Superior temporal gyrus (tissue), 1 donor: ENCODE results near the gene ZNF587.
A peak's percentile ranks its signal among the peaks of the same experiment; 100 is the strongest.
"Not testable (repeated sequence)": the region's sequence is repeated elsewhere in the genome, so short reads cannot be mapped to it uniquely, and the experiment has no call there.

Experiments
- DNase-seq: peaks from one replicate; pipeline ENCODE4 v3.0.0-alpha.2; 2016; ENCODE audit errors: extremely low spot score

Gene ZNF587

DNA sequence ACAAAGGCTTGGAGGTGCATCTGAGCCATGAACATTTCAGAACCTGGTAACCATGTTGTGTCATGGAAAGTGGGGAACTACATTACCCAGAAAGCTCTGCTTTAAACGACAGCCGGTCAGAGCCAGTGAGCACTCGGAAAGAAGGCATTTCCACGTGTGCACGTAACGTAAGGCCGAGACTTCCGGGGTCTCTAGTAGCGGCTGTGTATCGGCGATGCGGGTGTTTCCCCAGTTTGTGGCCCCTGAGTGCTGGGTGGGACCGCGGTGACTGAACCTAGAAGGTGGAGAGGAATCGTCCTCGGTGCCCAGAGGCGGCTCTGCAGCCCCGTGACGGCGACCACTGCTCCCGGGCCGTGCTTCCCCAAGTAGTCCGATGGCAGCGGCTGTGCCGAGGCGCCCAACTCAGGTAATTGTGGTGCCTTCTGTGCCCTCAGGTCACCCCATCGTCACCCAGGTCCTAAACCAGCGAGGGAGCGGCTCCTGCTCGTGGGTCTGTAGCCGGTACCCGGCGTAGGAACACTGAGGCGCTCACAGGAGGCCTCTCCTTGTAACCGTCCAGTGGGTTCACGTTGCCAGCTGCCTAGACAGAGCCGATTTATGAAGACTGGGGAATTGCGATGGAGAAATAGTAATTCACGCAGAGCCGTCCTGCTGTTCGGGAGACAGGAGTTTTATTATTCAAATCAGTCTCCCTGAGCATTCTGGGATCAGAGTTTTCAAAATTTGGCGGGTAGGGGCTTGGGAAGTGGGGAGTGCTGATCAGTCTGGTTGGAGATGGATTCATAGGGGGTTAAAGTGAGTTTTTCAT, at the start of gene ZNF587:
TSS of gene ZNF587 (plus strand) at position 194 of the 808 bp plus-strand sequence. CDS start at position 374, 180 bp downstream.
- peak; percentile 93 for DNase-seq

- DNase-seq, result no peak
These were observed 49.0 kb upstream of the ZNF587 start for GRCh38 chr19:57800696-57801095.

DNA sequence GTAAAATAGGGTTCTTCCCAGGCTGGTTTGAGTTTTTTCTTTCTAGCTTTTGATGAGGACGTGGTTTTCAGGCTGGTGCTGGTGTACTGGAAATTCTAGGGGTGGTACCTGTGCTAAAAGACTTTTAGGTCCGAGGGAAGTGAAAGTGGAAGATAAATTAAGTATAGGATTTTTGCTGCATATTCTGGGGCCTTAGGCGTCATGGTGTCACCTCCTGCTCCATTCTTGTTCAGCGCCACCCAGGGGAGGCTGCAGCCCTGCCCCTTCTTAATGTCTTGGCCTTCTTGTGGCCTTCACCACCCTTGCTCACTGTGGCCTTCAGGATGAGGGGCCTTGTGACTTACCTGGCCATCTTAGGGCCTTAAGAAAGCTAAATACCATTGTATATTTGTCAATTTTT, 47.4 kb upstream of the ZNF587 start:
- no peak for DNase-seq

DNA sequence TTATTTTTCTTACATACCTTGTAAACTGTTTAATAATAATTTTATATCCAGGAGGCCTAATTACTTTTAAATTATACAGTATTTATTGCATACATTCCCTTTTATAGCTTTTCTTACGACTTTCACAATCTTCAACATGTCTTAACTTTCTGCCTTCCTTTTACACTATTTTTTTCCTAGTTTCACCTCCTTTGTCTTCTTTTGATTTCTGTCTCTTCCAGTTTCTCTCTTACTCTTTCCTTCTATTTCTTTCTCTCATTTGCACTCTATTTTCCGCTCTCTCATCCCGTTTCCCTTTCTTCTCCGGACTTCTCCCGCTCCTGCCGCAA, 46.4 kb upstream of the ZNF587 start:
- DNase-seq, result no peak

DNA sequence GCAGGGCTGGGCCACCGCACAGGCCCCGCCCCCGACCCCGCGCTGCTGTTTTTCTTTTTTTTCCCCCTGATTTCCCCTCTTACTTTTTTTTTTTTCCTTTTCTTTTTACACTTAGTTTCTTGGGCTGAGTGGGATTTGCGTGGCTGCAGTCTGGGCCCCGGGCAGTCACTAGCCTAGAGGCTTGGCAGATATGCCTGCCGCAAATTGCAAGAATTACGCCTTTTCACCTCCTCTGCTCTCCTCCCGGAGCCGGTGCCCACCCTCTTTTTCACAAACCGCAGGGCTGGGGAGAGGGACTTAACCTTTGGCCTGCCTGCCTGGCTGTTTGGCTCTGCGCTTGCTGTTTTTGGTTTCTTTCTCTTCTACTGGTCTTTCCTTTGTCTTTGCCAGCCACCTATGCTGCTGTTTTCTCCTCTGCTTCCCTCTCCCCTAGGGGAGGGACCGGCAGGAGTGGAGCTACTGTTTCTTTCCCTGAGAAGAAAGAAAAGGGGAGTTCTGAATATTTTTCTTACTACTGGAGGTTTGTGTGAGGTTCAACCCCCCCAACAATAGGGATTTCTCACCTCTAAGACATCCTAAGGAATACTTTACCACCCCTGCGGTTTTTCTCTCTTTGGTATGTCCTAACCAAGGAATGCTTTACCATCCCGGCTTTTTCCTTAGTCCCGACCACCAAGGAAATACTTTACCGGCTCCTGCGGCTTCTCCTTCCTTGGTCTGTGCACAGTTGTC, 45.9 kb upstream of the ZNF587 start:
- DNase-seq, result peak; percentile 33

DNA sequence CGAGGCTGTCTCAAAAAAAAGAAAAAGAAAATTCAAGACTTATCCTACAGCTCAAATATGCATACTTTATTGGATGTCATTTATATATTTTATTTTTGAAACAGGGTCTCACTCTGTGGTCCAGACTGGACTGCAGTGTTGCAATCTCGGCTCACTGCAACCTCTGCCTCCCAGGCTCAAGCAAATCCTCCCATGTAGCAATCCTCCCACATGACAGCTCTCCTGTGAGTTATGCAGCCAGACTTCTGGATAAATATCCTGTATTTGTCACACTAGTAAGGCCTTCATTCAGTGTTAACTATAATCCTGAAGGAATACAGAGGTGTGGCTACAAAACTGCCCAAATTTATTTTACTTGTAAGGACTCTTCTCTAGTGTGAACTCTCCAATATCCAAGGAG, 42.1 kb upstream of the ZNF587 start:
- no peak for DNase-seq

- not testable (repeated sequence) for DNase-seq
These were observed 39.0 kb upstream of the ZNF587 start for GRCh38 chr19:57810410-57811295.

DNA sequence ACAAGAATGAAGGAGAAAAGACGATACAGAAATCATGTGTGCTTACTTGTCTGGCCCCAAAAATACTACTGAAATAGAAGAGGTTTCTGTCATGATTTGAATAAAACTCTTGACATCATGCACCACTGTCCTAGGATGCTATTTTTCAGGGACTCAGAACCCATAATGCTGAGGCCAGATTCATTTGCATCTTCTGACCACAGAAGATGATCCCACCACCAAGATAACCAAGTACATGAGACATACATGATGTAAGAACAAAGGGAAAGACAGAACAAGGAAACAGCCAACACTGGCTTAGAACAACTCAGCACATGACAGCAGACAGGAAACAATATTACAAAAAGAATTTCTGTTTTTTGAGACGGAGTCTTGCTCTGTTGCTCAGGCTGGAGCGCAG, 37.4 kb upstream of the ZNF587 start:
- DNase-seq, result no peak

DNA sequence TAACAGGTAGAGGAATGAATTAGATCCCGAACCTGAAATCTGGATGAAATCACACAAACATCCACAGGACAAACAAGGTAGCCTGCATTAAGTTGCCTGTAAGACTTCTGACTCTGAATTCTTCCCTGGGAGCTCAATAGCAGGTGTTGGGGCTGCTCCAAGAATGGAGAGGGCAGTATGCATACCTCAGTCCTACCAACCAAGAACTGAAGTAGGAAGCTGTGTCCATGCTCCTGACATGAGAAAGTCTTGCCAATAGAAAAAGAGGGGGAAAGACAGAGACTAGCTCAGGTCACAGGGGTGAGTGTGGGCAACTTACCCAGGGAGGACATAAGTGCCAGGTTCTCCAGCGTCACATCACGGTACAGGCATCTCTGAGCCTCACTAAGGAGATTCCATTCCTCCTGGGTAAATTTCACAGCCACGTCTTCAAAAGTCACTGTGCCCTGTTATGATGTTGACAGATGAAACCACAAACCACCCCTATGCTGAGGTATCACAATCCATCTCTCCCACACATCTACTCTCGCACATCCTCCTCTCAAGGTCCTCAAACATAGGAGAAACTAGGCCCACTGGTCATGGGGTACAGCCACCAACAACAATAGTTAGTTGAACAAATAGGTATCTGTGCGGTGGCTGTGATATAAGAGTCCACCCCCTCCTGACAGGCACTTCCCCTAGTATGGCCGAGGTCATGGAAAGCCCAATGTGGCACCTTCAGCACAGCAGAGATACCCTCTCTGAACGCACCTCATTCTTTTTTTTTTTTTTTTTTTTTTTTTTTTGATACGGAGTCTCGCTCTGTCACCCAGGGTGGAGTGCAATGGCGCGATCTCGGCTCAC, 36.5 kb upstream of the ZNF587 start:
- DNase-seq, result not testable (repeated sequence)

GRCh38 chr19:57813919-57814504, 35.6 kb upstream of the ZNF587 start:
- no peak for DNase-seq

DNA sequence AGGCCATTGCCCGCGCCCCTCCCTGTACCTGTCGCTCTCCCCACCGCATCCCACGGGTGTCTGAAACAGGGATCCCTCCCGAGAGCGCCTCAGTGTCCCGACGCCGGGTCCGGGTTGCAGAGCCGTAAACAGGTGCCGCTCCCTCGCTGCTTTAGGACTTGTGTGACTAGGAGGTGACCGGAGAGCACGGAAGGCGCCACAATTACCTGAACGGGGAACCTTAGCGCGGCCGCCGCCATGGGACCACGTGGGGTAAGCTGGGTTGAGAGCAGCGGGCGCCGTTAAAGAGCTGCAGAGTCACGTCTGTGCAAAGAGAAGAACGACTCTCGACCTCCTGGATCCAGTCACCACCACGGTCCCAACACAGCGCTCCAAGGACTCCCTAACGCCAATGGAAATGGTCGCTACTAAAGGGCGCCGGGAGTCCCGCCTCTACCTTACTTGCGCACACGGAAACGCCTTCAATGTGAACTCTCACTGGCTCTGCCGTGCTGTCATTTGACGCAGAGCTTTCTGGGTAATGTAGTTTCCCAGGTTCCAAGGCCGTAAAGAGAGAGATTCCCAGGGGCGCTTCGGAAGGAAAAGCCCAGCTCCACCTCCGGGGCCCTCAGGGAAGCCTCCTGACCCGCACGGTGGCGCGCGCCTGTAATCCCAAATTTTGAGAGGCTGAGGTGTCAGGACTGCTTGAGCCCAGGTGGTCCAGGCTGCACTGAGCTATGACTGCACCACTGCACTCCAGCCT, 35.0 kb upstream of the ZNF587 start, which contains the start of gene ZNF552:
TSS of gene ZNF552 (minus strand) at position 409 of the 742 bp plus-strand sequence. CDS start at position 239, 170 bp downstream.
- DNase-seq, result peak; percentile 98

DNA sequence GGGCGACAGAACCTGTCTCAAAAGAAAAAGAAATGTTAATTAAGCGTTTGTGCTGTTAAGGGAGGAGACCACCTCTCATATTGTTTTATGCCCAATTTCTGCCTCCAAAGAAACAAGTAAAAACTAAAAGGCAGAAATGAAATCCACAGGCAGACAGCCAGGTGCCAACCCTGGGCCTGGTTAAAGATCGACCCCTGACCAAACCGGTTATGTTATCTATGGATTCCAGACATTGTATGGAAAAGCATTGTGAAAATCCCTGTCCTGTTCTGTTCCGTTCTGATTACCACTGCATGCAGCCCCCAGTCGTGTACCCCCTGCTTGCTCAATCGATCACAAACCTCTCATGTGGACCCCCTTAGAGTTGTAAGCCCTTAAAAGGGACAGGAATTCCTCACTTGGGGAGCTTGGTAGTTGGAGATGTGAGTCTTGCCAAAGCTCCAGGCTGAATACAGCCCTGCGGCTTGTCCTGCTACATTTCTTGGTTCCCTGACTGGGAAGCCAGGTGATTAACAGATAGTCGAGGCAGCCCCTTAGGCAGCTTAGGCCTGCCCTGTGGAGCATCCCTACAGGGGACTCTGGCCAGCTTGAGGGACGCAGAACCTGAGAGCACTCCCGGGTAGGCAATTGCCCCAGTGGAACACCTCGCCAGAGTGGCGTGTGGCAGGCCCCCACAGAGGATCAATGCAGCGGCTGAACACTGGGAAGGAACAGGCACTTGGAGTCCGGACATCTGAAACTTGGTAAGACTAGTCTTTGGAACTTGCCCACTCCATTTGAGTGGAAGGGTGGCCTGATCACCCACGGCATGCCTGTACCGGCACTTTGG, 34.2 kb upstream of the ZNF587 start:
- DNase-seq, result no peak

- no peak for DNase-seq
These were observed 33.0 kb upstream of the ZNF587 start for GRCh38 chr19:57816652-57817051.

DNA sequence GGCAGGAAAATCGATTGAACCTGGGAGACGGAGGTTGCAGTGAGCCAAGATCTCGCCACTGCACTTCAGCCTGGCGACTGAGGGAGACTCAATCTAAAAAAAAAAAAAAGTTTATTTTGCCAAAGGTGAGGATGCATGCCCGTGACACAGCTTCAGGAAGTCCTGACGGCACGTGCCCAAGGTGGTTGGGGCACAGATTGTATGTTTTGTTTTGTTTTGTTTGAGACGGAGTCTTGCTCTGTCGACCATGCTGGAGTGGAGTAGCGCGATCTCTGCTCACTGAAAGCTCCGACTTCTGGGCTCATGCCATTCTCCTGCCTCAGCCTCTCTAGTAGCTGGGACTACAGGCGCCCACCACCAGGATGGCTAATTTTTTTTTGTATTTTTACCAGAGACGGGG, 31.7 kb upstream of the ZNF587 start:
- DNase-seq, result no peak

DNA sequence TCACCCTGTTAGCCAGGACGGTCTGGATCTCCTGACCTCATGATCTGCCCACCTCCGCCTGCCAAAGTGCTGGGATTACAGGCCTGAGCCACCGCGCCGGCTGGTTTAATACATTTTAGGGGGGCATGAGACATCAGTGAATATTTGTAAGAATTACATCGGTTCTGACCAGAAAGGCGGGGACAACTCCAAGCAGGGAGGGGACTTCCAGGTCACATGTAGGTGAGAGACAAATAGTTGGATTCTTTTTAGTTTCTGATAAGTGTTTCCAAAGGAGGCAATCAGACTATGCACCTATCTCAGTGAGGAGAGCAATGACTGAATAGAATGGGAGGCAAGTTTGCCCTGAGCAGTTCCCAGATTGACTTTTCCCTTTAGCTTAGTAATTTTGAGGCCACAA, 31.3 kb upstream of the ZNF587 start:
- DNase-seq, result no peak

DNA sequence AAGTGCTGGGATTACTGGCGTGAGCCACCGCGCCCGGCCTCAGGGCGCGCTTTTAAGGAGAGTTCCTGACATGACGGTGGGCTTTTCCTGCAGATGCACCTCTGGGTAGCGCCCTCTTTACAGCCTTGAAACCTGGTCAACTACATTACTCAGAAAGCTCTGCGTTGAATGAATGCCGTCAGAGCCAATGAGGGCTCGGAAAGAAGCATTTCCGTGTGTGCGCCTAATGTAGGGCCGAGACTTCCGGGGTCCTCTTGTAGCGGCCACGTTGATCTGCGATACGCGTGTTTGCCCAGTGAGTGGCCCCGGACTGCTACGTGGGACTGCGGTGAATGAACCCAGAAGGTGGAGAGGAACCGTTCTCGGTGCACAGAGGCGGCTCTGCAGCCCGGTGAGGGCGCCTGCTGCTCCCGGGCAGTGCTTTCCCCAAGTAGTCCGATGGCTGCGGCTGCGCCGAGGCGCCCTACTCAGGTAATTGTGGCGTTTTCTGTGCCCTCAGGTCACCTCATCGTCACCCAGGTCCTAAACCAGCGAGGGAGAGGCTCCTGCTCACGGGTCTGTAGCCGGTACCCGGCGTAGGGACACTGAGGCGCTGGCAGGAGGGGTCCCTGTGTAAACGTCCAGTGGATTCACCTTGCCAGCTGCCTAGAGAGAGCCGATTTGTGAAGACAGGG, 30.0 kb upstream of the ZNF587 start:
- peak; percentile 97 for DNase-seq

DNA sequence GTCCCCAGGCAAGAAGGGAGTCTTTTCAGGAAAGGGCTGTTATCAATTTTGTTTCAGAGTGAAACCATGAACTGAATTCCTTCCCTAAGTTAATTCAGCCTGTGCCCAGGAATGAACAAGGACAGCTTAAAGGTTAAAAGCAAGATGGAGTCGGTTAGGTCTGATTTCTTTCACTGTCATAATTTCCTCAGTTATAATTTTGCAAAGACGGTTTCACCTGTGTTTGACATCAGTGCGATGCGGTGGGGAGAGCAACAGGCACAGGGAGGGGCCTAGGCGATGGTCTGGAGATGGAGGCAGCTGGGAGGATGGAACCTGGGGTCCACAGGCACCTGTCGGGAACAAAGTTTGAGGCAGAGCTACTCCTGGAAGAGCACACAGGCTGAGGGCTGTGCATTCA, 29.1 kb upstream of the ZNF587 start:
- no peak for DNase-seq

GRCh38 chr19:57821095-57821494, 28.6 kb upstream of the ZNF587 start:
- DNase-seq, result not testable (repeated sequence)

- DNase-seq, result not testable (repeated sequence)
These were observed 28.2 kb upstream of the ZNF587 start for GRCh38 chr19:57821501-57821900.
